Measurements from ENCODE around the gene DKKL1. TPM values are rescaled to one million over a fixed set of nuclear protein-coding genes. Genes with fewer than 3 reads are reported as not detected.

The DKKL1 gene
- total RNA-seq, 1 experiment from 2014 or later: 1.0 TPM

- Histone ChIP-seq H3K4me1 (ENCODE audit: control insufficient read depth in 1 of 2, insufficient read depth in 2 of 2, low read length in 2 of 2) (no peaks in the 10 kb centered on the region), H3K4me3 (replicated peaks in 1 of 2; ENCODE audit: low read depth in 1 of 2, low read length in 2 of 2) (no peak overlapping the region), H3K27me3 (ENCODE audit: insufficient read depth, low read length) (no peaks in the 10 kb centered on the region), H3K4me2 (ENCODE audit: low read length) (no peak overlapping the region), H3K79me2 (ENCODE audit: insufficient read depth, low read length) (no peaks in the 10 kb centered on the region), H4K20me1 (ENCODE audit: insufficient read depth) (no peaks in the 10 kb centered on the region), H3K9me3 (ENCODE audit: control insufficient read depth in 1 of 2, insufficient read depth in 1 of 2, low read depth in 1 of 2, low read length in 2 of 2) (peaks cover 6 to 7% of the 10 kb centered on the region in 2 experiments), H3K27ac (ENCODE audit: low read depth, low read length) (no peak overlapping the region), H3K36me3 (ENCODE audit: control insufficient read depth in 1 of 2, insufficient read depth in 2 of 2, low read length in 2 of 2) (no peaks in the 10 kb centered on the region), H3K9ac (ENCODE audit: low read length) (no peak overlapping the region), H2AFZ (ENCODE audit: low read depth, low read length, poor library complexity, severe bottlenecking) (no peak overlapping the region), H3K9me2 (ENCODE audit: insufficient read depth) (no peaks in the 10 kb centered on the region)
- ChIA-PET POLR2A (no interaction called here), RAD21 (ENCODE audit: low non-redundant PET in 1 of 2, low total read pairs in 2 of 2, uncharacterized antibody in 2 of 2, unreplicated experiment in 2 of 2) (no interaction called here), CTCF (interaction anchor here (0.9 kb wide), 1 partner anchor 11 kb away, joined by 3 read pairs; no protein-coding TSS in a partner anchor)
- no peak for TF ChIP-seq SP1 (IDR thresholded peaks at IDR 0.05; ENCODE audit: low read depth)
- TF ChIP-seq EGR1 (IDR thresholded peaks at IDR 0.05; ENCODE audit: low read depth): no peak
- TF ChIP-seq ZNF274 (IDR thresholded peaks at IDR 0.05; ENCODE audit: low read depth, low read length): no peak
- TF ChIP-seq EZH2phosphoT487 (IDR thresholded peaks at IDR 0.05; ENCODE audit: borderline replicate concordance): no peak
- TF ChIP-seq MAX (IDR thresholded peaks at IDR 0.05): no peak
- no peak for TF ChIP-seq JUND (IDR thresholded peaks at IDR 0.05)
- no peak for TF ChIP-seq CEBPB (IDR thresholded peaks at IDR 0.05; ENCODE audit: low read depth)
- no peak for TF ChIP-seq SRF (IDR thresholded peaks at IDR 0.05; ENCODE audit: low read depth)
- TF ChIP-seq ATF3 (IDR thresholded peaks at IDR 0.05): no peak
- TF ChIP-seq RAD21 (IDR thresholded peaks at IDR 0.05; ENCODE audit: low read depth): no peak
- no peak for TF ChIP-seq ZFX (IDR thresholded peaks at IDR 0.05)
- no peak for TF ChIP-seq FOSL1 (IDR thresholded peaks at IDR 0.05; ENCODE audit: low read depth)
- TF ChIP-seq TCF7L2 (IDR thresholded peaks at IDR 0.05; ENCODE audit: borderline replicate concordance, extremely low read depth, insufficient read depth, insufficient read length): no peak
- TF ChIP-seq ELF1 (IDR thresholded peaks at IDR 0.05; ENCODE audit: borderline replicate concordance, low read depth): no peak
- TF ChIP-seq CBX3 (IDR thresholded peaks at IDR 0.05; ENCODE audit: low read depth): no peak
- TF ChIP-seq SIN3A (IDR thresholded peaks at IDR 0.05; ENCODE audit: low read depth): no peak
- TF ChIP-seq ZBTB33 (IDR thresholded peaks at IDR 0.05; ENCODE audit: extremely low read depth, insufficient replicate concordance, low read length): no peak
- intact Hi-C loops (cut with micrococcal nuclease): no loop called here
- no peak for DNase-seq (ENCODE audit: low read depth, low spot score)
- no TSS peak for BruUV-seq (replicated peaks)
- no peak for ATAC-seq
These were observed 16.7 kb downstream of the DKKL1 start for GRCh38 chr19:49380391-49380790.
